ENCODE measurements around the gene CHST11. TPM values are rescaled to one million over a fixed set of nuclear protein-coding genes. Genes with fewer than 3 reads are reported as not detected.

CHST11 gene
- total RNA-seq, 1 donor from 2014 or later = 11.4 TPM

DNA sequence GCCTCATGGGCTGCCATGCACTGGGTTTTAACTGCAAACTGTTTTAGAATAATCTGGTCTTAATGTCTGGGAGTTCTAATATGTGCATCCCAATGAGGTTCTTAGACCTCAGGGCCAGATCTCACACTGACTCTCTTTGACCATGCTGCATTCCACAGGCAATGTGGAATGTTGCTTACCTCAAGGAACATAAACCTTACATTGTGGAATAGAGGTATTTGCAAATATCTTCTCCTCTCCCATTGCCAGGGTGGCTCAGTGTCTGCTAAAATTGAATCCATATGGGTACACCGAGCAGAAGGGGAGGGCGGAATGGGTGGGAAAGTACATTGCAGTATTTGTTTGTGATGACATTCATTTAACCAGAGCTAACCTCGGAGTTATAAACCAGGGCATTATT, 78.6 kb downstream of the CHST11 start:
- no peaks in the 10 kb centered on the region for H3K27me3 Mint-ChIP-seq
- H3K36me3 Mint-ChIP-seq (ENCODE audit: insufficient read depth) = no peaks in the 10 kb centered on the region
- DNase-seq (ENCODE audit: low spot score, unreplicated experiment) = no peak
- H3K4me1 Mint-ChIP-seq (ENCODE audit: low read depth) = peaks cover 5% of the 10 kb centered on the region
- no peak overlapping the region for H3K4me3 Mint-ChIP-seq (ENCODE audit: low read depth)
- TF ChIP-seq, protein P1, sequence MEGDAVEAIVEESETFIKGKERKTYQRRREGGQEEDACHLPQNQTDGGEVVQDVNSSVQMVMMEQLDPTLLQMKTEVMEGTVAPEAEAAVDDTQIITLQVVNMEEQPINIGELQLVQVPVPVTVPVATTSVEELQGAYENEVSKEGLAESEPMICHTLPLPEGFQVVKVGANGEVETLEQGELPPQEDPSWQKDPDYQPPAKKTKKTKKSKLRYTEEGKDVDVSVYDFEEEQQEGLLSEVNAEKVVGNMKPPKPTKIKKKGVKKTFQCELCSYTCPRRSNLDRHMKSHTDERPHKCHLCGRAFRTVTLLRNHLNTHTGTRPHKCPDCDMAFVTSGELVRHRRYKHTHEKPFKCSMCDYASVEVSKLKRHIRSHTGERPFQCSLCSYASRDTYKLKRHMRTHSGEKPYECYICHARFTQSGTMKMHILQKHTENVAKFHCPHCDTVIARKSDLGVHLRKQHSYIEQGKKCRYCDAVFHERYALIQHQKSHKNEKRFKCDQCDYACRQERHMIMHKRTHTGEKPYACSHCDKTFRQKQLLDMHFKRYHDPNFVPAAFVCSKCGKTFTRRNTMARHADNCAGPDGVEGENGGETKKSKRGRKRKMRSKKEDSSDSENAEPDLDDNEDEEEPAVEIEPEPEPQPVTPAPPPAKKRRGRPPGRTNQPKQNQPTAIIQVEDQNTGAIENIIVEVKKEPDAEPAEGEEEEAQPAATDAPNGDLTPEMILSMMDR (IDR thresholded peaks at IDR 0.05; ENCODE audit: unreplicated experiment) = no peak
- H3K27ac Mint-ChIP-seq = no peak overlapping the region
- no peaks in the 10 kb centered on the region for H3K9me3 Mint-ChIP-seq (ENCODE audit: low read depth)

GRCh38 chr12:104536841-104537240, 80.1 kb downstream of the CHST11 start:
- Mint-ChIP-seq H3K4me3 (ENCODE audit: low read depth) (no peak overlapping the region), H3K27me3 (no peaks in the 10 kb centered on the region), H3K9me3 (ENCODE audit: low read depth) (no peaks in the 10 kb centered on the region), H3K27ac (no peak overlapping the region), H3K4me1 (ENCODE audit: low read depth) (peaks cover 14% of the 10 kb centered on the region), H3K36me3 (ENCODE audit: insufficient read depth) (no peaks in the 10 kb centered on the region)
- DNase-seq (ENCODE audit: low spot score, unreplicated experiment) = no peak
- TF ChIP-seq, protein P1 (IDR thresholded peaks at IDR 0.05; ENCODE audit: unreplicated experiment) = no peak

DNA sequence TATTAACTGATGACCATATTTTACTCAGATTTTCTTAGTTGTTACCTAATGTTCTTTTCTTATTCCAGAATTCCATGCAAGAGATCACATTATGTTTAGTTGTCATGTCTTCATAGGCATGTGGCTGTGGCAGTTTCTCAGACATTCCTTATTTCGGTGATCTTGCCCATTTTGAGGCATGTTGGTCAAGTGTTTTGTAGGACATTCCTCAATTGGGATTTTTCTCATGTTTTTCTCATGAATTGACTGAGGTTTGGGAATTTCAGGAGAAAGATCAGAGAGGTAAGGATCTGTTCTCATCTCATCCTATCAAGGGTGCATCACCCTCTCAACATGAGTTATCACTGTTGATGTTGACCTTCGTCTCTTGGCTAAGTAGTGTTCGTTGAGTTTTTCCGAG, 81.3 kb downstream of the CHST11 start:
- no peak overlapping the region for H3K27ac Mint-ChIP-seq
- no peaks in the 10 kb centered on the region for H3K9me3 Mint-ChIP-seq (ENCODE audit: low read depth)
- H3K27me3 Mint-ChIP-seq = no peaks in the 10 kb centered on the region
- no peaks in the 10 kb centered on the region for H3K36me3 Mint-ChIP-seq (ENCODE audit: insufficient read depth)
- TF ChIP-seq, protein P1 (IDR thresholded peaks at IDR 0.05; ENCODE audit: unreplicated experiment) = no peak
- H3K4me1 Mint-ChIP-seq (ENCODE audit: low read depth) = peaks cover 14% of the 10 kb centered on the region
- DNase-seq (ENCODE audit: low spot score, unreplicated experiment) = no peak
- H3K4me3 Mint-ChIP-seq (ENCODE audit: low read depth) = no peak overlapping the region

DNA sequence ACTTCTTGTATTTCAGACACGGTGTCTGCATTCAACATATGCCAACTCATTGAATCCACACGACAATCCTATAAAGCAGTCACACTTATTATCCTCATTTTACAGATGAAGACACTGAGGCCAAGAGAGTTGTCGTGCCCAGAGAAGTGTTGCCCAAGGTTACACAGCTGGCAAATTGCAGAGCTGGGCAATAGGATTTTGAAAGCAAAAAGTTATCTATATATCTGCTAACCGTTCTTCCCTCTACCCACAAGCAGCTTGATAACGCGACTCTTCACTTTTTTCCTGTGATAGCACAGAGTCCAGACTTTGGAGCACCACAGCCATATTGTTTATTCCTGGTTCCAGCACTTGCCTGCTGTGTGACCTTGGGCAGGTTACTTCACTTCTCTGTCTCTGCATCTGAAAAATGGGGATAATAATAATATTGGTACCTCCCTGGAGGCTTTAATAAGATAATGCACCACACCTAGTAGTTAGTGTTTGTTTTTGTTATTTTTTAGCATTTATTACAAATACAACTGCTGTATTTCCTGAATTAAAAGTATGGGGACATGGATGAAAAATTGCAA, 82.2 kb downstream of the CHST11 start:
- H3K36me3 Mint-ChIP-seq (ENCODE audit: insufficient read depth) = no peaks in the 10 kb centered on the region
- no peaks in the 10 kb centered on the region for H3K9me3 Mint-ChIP-seq (ENCODE audit: low read depth)
- H3K4me3 Mint-ChIP-seq (ENCODE audit: low read depth) = no peak overlapping the region
- no peaks in the 10 kb centered on the region for H3K27me3 Mint-ChIP-seq
- TF ChIP-seq, protein P1 (IDR thresholded peaks at IDR 0.05; ENCODE audit: unreplicated experiment) = no peak
- peaks cover 14% of the 10 kb centered on the region for H3K4me1 Mint-ChIP-seq (ENCODE audit: low read depth)
- DNase-seq (ENCODE audit: low spot score, unreplicated experiment) = no peak
- H3K27ac Mint-ChIP-seq = no peak overlapping the region

DNA sequence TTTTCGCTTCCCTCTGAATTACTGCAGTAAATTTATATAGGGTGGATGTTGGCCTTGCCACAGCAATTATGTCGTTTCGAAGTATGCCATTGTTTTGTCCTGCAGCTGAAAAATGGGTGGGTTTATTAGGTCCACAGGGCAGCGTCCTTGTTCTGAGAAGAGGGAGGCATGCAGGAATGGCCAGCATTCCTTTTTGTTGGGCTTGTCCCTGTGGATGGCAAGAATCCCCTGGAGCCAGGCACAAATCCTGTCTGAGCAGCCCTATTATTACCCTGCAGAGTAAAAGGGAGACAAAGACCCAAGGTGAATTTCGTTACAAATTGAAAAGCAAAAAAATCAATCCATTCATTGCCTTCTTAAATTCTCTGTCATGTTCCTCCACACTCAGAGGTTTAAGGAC, 88.1 kb downstream of the CHST11 start:
- H3K4me1 Mint-ChIP-seq (ENCODE audit: low read depth) = peaks cover 17% of the 10 kb centered on the region
- no peak overlapping the region for H3K27ac Mint-ChIP-seq
- DNase-seq (ENCODE audit: low spot score, unreplicated experiment) = no peak

More for the DNA sequence above, 88.1 kb downstream of the CHST11 start:
- Mint-ChIP-seq H3K36me3 (ENCODE audit: insufficient read depth) (no peaks in the 10 kb centered on the region), H3K27me3 (no peaks in the 10 kb centered on the region), H3K4me3 (ENCODE audit: low read depth) (no peak overlapping the region), H3K9me3 (ENCODE audit: low read depth) (peaks cover 3% of the 10 kb centered on the region)
- TF ChIP-seq, protein P1 (IDR thresholded peaks at IDR 0.05; ENCODE audit: unreplicated experiment) = no peak
